Measurements from ENCODE around the gene PC.

The PC gene

DNA sequence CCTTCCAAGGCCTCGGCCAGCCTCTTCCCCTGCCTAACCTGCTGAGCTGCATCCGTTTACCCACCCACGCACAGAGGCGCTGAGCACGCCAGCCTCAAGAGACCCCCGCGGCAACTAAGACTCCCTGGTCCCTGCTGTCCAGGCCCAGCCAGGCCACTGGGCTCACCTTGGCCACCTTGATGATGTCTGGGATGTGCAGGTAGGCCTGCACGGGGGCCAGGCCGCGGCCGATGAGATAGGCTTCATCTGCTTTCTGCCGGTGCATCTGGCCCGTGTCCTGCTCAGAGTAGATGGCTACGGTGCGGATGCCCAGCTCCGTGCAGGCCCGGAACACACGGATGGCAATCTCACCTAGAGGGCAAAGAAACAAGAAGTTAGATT is 86.7 kb downstream of the PC start:
- H3K4me3 ChIP-seq = no peak overlapping the region
- H3K4me1 ChIP-seq = no peaks in the 10 kb centered on the region
- no peak for TF ChIP-seq CTCF (IDR thresholded peaks at IDR 0.05)
- H3K27me3 ChIP-seq = no peaks in the 10 kb centered on the region
- intact Hi-C loops (cut with DNase I; ENCODE audit: low total_unique reads) = no loop called here
- H3K36me3 ChIP-seq = peaks cover 7 to 37% (median 10%) of the 10 kb centered on the region in 3 donors
- H3K9me3 ChIP-seq = no peaks in the 10 kb centered on the region
- no peak overlapping the region for H3K27ac ChIP-seq
- DNase-seq = no peak

DNA sequence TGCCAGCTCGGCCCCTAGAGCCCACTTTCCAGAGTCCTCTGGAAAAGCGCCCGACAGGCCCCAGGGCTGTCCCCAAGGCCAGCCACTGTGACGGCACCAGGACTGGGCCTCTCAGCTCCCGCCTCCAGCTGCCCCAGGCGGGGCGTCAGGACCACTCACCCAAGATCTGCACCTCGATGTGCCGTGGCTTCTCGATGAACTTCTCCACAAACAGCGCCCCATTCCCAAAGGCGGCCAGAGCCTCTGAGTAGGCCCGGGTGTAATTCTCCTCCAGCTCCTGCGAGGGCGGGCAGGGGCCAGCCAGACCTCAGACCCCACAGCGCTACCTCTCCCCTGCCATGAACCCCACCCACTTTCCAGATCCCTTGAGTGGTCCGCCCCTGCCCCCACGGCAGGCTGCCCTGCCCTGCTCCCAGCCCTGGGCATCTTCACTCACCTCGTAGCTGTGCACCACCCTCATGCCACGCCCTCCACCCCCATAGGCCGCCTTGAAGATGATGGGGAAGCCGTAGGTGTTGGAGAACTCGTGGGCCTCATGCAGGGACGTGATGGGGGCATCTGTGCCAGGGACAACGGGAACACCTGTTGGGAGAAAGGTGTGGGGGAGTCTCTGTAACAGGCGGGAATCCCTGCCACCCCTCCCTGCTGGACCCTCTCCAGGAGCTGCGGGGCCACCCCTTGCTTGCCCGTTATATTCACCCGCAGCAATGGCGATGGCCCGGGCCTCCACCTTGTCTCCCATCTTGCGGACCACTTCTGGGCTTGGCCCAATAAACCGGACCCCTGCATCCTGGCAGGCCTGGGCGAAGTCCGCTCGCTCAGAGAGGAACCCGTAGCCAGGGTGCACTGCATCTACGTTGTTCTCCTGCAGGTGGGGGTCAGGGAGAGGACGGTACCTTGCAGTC is 87.3 kb downstream of the PC start:
- H3K27me3 ChIP-seq = no peaks in the 10 kb centered on the region
- intact Hi-C loops (cut with DNase I; ENCODE audit: low total_unique reads) = no loop called here
- no peak for TF ChIP-seq CTCF (IDR thresholded peaks at IDR 0.05)
- no peaks in the 10 kb centered on the region for H3K9me3 ChIP-seq
- no peak for DNase-seq
- no peaks in the 10 kb centered on the region for H3K4me1 ChIP-seq
- no peak overlapping the region for H3K4me3 ChIP-seq
- no peak overlapping the region for H3K27ac ChIP-seq
- H3K36me3 ChIP-seq = peaks cover 7 to 43% (median 10%) of the 10 kb centered on the region in 3 donors

DNA sequence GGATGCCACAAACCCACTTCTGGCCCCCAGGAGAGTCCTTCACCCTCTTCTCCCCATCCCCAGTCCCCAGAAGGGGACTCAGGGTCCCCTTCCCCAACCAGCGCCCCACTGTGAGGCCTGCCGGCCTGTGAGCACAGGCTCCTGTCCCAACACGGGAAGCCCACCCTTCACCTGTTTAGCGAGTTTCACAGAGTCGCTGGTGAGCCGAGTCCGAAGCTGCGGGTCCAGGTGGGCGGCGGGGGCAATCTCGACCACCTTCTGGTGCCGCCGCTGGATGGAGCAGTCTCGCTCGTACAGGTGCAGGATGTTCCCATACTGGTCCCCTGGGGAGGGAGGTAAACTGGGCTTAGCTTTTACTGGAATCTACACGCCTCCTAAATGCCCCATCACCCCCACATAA is 88.1 kb downstream of the PC start:
- no peak for DNase-seq
- Histone ChIP-seq H3K4me1 (no peaks in the 10 kb centered on the region), H3K9me3 (no peaks in the 10 kb centered on the region), H3K27ac (no peak overlapping the region), H3K36me3 (peaks cover 7 to 50% (median 10%) of the 10 kb centered on the region in 3 donors), H3K27me3 (no peaks in the 10 kb centered on the region), H3K4me3 (no peak overlapping the region)
- intact Hi-C loops (cut with DNase I; ENCODE audit: low total_unique reads) = no loop called here
- TF ChIP-seq CTCF (IDR thresholded peaks at IDR 0.05) = no peak

DNA sequence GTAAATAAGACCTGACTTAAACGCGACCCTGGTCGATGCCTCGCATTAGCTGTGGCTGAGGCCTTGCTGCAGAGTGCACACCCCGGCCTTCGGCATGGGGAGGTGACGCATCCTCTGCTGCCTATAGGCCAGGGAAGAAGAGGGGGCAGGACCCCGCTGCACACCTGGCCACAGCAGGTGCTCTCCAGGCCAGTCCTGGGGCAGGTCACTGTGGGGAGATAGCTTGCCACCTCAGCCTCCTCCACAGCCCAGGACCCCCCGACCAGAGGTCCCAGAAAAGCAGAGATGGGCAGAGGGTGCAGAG is 88.7 kb downstream of the PC start:
- Histone ChIP-seq H3K4me1 (no peaks in the 10 kb centered on the region), H3K27me3 (no peaks in the 10 kb centered on the region), H3K9me3 (no peaks in the 10 kb centered on the region), H3K36me3 (peaks cover 7 to 53% (median 10%) of the 10 kb centered on the region in 3 donors), H3K27ac (no peak overlapping the region), H3K4me3 (no peak overlapping the region)
- DNase-seq = no peak
- intact Hi-C loops (cut with DNase I; ENCODE audit: low total_unique reads) = no loop called here
- no peak for TF ChIP-seq CTCF (IDR thresholded peaks at IDR 0.05)

DNA sequence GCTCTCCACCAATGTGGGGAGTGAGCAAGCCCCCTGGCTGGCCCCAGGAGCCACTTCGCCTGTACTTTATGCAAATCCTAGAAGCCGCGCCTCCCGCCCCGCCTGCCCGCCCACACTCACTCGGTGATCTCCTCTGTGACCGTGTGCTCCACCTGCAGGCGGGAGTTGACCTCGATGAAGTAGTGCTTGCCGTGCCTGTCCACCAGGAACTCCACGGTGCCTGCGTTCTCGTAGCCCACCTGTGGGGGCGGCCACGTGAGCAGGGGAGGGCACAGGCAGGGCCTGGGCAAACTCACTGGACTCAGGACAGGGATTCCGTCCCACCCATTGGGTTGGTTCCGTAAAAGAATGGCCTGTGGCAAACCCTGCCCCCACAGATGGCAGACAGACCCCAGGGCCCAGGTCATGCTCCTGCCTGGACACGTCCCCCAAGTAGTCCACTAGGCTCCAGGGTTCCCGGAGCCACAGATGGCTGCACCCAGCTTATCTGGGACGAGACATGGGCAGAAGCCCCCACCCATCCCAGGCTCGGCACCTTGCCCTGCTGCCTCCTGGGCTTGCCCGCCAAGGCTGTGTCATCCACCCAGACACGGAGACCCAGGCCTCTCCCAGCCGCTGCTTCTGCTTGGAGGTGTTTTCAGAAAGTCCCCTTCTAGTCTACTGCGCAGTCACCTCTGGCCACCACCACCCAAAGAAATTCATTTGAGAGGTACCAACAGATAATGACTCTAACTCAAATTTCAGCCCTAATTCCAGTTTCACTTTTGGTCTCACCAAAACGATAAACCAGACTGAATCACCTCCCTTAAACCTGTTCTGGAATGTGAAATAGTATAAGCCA is 89.2 kb downstream of the PC start:
- H3K4me1 ChIP-seq = no peaks in the 10 kb centered on the region
- no peak overlapping the region for H3K4me3 ChIP-seq
- no peak for DNase-seq
- intact Hi-C loops (cut with DNase I; ENCODE audit: low total_unique reads) = no loop called here
- H3K27me3 ChIP-seq = no peaks in the 10 kb centered on the region
- H3K36me3 ChIP-seq = peaks cover 7 to 53% (median 10%) of the 10 kb centered on the region in 3 donors
- TF ChIP-seq CTCF (IDR thresholded peaks at IDR 0.05) = no peak
- H3K9me3 ChIP-seq = no peaks in the 10 kb centered on the region
- H3K27ac ChIP-seq = no peak overlapping the region

Data from tibial artery (tissue), 4 donors.